ENCODE measurements around the gene DLEC1.
A peak's percentile ranks its signal among the peaks of the same experiment; 100 is the strongest.
"Not testable (repeated sequence)": the region's sequence is repeated elsewhere in the genome, so short reads cannot be mapped to it uniquely, and the experiment has no call there.

The DLEC1 gene

GRCh38 chr3:38018296-38019266 lies 20.4 kb upstream of the DLEC1 start:
- DNase-seq = peak; percentile 10

GRCh38 chr3:38019658-38020341 lies 19.2 kb upstream of the DLEC1 start:
- DNase-seq = no peak

DNA sequence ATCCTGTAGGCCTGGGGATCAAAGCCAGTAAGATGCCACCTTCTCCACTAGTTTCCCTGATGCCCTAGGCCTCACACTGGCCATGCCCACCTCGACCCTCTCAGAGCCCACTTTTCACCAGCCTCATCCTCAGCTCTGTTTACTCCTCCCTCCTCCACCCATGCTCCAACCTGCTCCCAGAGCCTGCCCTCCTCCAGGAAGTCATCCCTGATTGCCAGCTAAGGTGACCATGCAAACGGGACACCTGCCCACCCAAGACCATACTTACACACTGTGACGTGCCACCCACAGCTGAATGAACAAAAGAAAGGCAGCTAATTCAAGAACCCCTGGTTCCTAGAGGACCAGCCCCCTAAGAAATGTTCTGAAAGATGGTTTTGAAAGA lies 18.7 kb upstream of the DLEC1 start:
- no peak for DNase-seq

DNA sequence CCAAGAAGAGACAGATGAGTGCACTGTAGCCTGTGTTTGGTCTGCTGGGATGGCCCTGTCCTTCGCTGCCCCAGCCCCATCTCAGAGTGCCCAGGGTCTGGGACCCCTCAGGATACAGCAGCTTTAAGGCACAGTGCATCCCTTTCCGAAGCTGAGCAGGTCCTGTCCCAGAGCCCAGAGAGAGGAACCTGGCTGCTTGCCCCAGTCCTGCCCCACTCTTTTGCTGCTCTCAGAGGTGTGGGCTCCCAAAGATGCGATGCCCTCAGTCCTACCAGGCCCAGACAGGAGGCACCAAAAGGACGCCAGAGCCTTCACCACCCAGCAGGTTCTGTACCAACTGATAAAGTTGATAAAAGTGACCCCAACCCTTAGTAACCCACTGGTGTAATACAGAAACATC lies 17.8 kb upstream of the DLEC1 start:
- no peak for DNase-seq

- peak; percentile 16 for DNase-seq
Measured at GRCh38 chr3:38022301-38022700, 16.7 kb upstream of the DLEC1 start.

DNA sequence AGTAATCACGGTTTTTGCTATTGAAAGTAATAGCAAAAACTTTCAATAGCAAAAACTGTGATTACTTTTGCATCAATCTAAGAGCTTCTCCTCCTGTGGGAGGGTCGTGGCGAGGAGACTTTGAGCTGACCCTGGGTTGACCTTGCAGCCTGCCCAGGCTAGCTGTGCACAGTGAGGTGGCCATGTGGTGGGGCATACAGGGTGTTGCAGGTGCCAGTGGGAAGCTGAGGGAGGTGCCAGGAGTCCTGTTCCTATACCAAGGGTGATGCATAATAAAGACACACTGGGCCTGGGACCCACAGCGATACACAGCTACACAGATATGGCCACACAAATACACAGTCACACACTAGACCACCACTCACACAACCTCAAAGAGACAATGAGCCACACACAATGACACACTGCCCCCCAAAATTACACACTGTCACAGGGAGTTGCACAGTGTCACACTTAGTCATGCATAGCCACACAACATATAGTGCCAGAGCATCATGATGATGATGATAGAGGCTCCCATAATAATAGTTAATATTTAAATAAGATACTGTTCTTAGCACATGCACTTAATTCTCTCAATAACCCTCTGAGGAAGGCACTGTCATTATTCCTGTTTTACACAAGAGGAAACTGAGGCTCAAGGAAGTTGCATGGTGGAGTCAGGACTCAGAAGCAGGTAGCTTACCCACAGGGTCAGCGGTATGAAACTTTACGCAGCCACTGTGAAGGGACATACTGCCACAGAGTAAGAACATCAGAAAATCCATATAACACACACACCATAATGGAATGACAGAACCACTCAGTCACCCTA lies 15.9 kb upstream of the DLEC1 start:
- peak; percentile 17 for DNase-seq

- no peak for DNase-seq
Measured at GRCh38 chr3:38026856-38027255, 12.2 kb upstream of the DLEC1 start.

GRCh38 chr3:38027466-38028465 lies 11.2 kb upstream of the DLEC1 start:
- DNase-seq = no peak

DNA sequence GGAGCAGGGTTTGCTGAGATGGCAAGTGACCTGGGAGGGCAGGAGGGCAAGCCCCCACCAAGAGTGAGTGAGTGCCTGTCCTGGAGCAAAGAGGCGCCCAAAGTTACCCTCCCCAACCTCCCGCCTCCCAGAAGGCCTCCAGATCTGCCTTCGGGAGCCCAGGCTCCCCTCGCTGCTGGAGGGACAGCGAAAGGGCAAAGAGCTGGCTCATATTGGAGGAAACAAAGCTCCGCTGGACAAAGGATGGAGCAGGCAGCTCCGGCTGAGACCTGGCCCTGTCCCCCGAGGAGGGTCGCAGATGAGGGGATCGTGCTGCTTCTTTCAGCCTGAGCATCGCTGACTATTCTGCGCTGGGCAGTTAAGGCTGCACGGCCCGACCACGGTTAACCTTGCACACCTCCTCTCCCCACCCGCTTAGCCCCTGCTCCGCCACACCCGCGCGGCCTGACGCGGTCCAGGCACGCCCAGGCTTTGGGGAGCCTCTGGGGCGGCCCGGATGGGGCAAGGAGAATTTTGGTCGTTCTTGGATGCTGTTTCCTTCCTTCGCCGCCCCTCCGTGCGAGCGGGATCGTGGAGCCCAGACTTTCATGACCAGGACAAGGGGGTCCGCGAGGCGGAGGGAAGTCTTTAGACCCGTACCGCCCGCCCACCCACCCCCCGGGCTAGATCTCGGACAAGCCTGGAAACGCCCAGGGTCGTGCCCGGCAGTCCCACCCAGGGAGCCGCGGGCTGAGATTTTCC lies 10.2 kb upstream of the DLEC1 start:
- no peak for DNase-seq

DNA sequence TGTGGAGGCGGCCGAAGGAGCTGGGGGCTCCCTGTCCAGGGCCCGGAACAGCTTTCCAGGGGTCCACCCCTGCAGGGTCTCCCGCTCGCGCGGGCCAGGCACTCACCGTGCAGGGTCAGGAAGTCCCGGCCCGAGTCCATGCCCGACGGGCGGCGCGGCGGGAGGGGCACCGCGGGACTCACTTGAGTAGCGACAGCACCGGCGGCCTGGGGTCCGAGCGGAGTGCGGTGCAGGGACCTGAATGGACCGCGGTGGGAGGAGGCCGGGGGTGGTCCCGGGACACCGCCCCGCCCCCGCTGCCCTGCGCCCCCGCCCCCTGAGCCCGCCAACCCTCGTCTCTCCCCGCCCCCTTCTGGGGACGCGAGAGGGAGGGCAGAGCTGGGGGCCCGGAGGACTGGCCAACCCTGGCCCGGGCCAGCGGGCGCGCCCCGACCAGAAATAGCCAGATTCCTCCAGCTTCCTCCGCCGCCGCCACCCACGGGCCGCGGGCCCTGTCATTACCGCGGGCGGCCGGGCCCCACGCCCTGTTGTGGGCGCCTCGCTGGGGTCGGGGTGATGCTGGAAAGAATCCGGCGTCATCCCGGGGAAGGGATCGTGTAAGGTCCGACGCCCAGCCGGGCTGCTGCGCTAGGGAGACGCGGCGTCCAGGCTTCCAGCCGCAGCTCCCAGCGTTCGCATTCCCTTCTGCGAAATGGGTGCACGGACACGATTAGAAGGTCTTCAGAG lies 9.4 kb upstream of the DLEC1 start, which contains the start of gene PLCD1:
PLCD1 (minus strand) TSS at position 243 of the 726 bp plus-strand sequence; CDS start at position 140, 103 bp downstream.
- DNase-seq = peak; percentile 59

DNA sequence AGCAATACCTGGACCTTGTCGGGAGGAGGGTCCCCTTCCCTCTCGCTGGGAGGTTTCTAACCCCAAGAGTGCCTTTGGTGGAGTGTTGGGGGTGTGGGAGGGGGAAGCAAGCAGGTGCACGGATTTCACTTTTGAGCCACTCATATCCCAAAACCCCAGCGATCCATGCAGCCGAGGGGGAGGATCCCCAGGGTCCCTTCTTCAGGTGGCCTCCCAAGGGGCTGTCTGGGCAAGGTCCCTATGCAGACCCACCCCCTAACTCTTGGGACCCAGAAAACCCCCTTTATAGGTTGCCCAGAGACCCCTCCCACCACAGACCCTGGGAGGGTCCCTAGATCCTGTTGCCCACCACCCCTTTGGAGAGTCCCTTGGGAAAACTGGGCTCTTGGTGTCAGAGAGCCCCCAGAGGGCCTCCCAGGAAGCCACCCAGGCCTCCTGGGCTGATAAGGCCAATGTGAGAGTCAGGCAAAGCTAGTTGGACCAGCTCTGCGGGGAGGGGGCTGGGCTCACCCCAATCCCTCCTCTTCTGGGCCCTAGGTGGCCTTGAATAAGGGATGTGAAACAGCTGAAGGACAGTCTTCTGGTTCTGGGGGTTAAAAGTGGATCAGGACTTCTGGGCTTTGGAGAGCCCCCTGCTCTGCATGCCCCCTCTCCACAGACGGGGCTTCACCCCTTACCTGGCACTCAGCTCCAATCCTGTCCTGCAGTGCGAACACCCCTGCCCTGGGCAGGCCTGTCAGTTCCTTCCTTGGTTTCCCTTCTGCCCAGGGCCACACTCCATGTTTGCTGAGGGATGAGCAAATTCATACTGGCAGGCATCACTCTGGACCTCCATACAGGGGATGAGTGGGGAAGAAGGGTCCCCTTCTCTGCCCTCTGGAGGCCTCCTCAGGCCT lies 8.6 kb upstream of the DLEC1 start:
- no peak for DNase-seq

GRCh38 chr3:38031022-38031994 lies 7.7 kb upstream of the DLEC1 start:
- DNase-seq = peak; percentile 63

- no peak for DNase-seq
Measured at GRCh38 chr3:38032328-38032865, 6.6 kb upstream of the DLEC1 start.

DNA sequence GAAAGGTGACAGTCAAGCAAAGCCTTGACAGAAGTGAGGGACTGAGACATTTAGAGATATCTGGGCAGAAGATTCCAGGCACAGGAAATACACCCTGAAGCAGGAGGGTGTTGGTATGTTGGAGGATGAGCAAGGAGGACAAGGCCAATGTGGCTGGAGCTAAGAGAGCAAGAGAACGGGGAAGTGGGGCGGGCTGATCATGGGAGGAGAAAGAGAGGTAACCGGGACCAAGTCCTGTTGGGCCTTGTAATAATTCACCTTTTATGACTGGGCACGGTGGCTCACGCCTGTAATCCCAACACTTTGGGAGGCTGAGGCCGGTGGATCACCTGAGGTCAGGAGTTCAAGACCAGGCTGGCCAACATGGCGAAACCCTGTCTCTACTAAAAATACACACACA lies 5.4 kb upstream of the DLEC1 start:
- not testable (repeated sequence) for DNase-seq

GRCh38 chr3:38034335-38034734 lies 4.7 kb upstream of the DLEC1 start:
- DNase-seq = not testable (repeated sequence)

GRCh38 chr3:38036286-38036685 lies 2.7 kb upstream of the DLEC1 start:
- DNase-seq = no peak

DNA sequence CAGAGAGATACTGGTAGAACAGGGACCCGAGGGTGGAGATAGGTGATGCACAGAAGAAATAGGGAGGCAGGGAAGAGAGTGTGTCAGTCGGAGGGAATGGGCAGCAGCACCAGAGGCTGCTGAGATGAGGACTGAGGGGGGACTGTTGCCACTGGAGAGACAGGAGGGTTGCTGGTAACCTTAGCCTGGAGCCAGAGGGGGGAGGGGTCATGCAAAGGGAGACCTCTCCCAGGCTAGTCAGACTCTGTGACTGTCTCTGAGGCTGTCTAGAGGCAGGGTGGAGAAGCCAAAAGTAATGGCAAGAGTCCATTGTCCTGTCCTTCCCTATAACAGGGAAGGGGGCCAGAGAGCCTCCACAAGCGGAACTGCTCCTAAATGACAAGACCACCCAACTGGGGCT lies 2.1 kb upstream of the DLEC1 start:
- no peak for DNase-seq

- peak; percentile 39 for DNase-seq
Measured at GRCh38 chr3:38038447-38038911, 529 bp upstream of the DLEC1 start.
